Astrocyte of the hippocampus (primary cell): ENCODE measurements around the gene ALKBH1.
A peak's percentile ranks its signal among the peaks of the same experiment; 100 is the strongest.
"Not testable (repeated sequence)": the region's sequence is repeated elsewhere in the genome, so short reads cannot be mapped to it uniquely, and the experiment has no call there.

Experiments
- DNase-seq: peaks from one replicate; pipeline ENCODE4 v3.0.0; 2011; ENCODE audit warnings: low read depth, low spot score

The ALKBH1 gene

GRCh38 chr14:77707724-77708408 lies at the start of gene ALKBH1, which contains the start of gene SLIRP:
ALKBH1 (minus strand) TSS chr14:77708023; CDS start chr14:77708004, 19 bp downstream.
SLIRP (plus strand) TSS chr14:77708103; CDS start chr14:77708112, 9 bp downstream.
- peak; percentile 90 for DNase-seq

- peak; percentile 67 for DNase-seq
Measured at GRCh38 chr14:77752799-77753516, 45.1 kb upstream of the ALKBH1 start.

GRCh38 chr14:77752266-77752665 lies 44.4 kb upstream of the ALKBH1 start:
- DNase-seq: no peak

GRCh38 chr14:77747425-77747824 lies 39.6 kb upstream of the ALKBH1 start:
- DNase-seq: not testable (repeated sequence)

GRCh38 chr14:77746064-77746702 lies 38.4 kb upstream of the ALKBH1 start:
- DNase-seq: peak; percentile 1

GRCh38 chr14:77741438-77741837 lies 33.6 kb upstream of the ALKBH1 start:
- no peak for DNase-seq

- DNase-seq: peak; percentile 69
Measured at GRCh38 chr14:77738559-77739250, 30.9 kb upstream of the ALKBH1 start.

GRCh38 chr14:77730976-77731497 lies 23.2 kb upstream of the ALKBH1 start:
- DNase-seq: no peak

GRCh38 chr14:77722301-77722700 lies 14.5 kb upstream of the ALKBH1 start:
- no peak for DNase-seq

GRCh38 chr14:77721437-77721836 lies 13.6 kb upstream of the ALKBH1 start:
- DNase-seq: no peak

GRCh38 chr14:77717608-77718305 lies 9.9 kb upstream of the ALKBH1 start:
- no peak for DNase-seq

GRCh38 chr14:77714926-77715325 lies 7.1 kb upstream of the ALKBH1 start:
- DNase-seq: no peak

GRCh38 chr14:77710364-77710763 lies 2.5 kb upstream of the ALKBH1 start:
- DNase-seq: no peak

GRCh38 chr14:77709412-77709811 lies 1.6 kb upstream of the ALKBH1 start:
- DNase-seq: no peak

- DNase-seq: no peak
Measured at GRCh38 chr14:77708749-77709148, 926 bp upstream of the ALKBH1 start.

- peak; percentile 50 for DNase-seq
Measured at GRCh38 chr14:77707355-77707723, 484 bp downstream of the ALKBH1 start.

- peak; percentile 26 for DNase-seq
Measured at GRCh38 chr14:77691259-77691658, 16.6 kb downstream of the ALKBH1 start.

GRCh38 chr14:77682158-77682553 lies 25.7 kb downstream of the ALKBH1 start:
- peak; percentile 31 for DNase-seq

GRCh38 chr14:77681196-77682157 lies 26.3 kb downstream of the ALKBH1 start:
- DNase-seq: peak; percentile 14

- no peak for DNase-seq
Measured at GRCh38 chr14:77674931-77675330, 32.9 kb downstream of the ALKBH1 start.
